H1 (cell line): ENCODE measurements around the gene BTRC.

Experiments used
- CHD1 ChIP-seq: IDR thresholded peaks from 2 replicates; pipeline ENCODE4 v1.6.1; 2012; ENCODE audit warnings: low read depth, low read length, improper control_type of control experiment
- MAX ChIP-seq: IDR thresholded peaks from 2 replicates; pipeline ENCODE4 v1.6.1; 2012; ENCODE audit warnings: inconsistent platforms
- RFX5 ChIP-seq: IDR thresholded peaks from 2 replicates; pipeline ENCODE4 v1.6.1; 2011; ENCODE audit warnings: low read depth, low read length, improper control_type of control experiment, borderline replicate concordance
- TF ChIP-seq, protein P1 (sequence below), 3 experiments: IDR thresholded peaks; 1 replicate in 2 of 3; 2 replicates in 1 of 3; pipeline versions ENCODE4 v1.5.1 to v1.6.1; 2011; ENCODE audit warnings: low read length in 3 of 3, mild to moderate bottlenecking in 3 of 3, inconsistent platforms in 2 of 3, low read depth in 1 of 3, moderate library complexity in 1 of 3; ENCODE audit not compliant: insufficient read depth in 1 of 3; ENCODE audit errors: control extremely low read depth in 1 of 3

DNA sequence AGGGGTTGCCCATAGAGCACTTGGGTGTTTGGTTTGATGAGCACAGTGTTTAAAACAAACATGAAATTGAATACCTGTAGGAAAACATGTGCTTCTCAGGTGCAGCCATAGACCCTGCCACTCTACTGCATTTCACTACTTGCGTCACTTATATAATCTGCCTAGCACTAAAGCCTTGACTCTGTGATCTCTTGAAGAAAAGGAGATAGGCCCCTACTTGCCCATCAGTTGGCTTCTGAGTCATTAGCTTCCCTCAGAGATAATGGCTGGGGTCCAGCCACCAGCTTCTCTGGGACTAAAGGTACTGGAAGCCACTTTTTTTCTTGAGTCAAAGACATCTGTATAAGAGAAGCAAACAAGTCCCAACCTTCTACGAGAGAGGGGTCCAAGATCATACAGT, 45.9 kb upstream of the BTRC start:
- TF ChIP-seq CHD1 = no peak
- TF ChIP-seq, protein P1, sequence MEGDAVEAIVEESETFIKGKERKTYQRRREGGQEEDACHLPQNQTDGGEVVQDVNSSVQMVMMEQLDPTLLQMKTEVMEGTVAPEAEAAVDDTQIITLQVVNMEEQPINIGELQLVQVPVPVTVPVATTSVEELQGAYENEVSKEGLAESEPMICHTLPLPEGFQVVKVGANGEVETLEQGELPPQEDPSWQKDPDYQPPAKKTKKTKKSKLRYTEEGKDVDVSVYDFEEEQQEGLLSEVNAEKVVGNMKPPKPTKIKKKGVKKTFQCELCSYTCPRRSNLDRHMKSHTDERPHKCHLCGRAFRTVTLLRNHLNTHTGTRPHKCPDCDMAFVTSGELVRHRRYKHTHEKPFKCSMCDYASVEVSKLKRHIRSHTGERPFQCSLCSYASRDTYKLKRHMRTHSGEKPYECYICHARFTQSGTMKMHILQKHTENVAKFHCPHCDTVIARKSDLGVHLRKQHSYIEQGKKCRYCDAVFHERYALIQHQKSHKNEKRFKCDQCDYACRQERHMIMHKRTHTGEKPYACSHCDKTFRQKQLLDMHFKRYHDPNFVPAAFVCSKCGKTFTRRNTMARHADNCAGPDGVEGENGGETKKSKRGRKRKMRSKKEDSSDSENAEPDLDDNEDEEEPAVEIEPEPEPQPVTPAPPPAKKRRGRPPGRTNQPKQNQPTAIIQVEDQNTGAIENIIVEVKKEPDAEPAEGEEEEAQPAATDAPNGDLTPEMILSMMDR (IDR thresholded peaks at IDR 0.05; ENCODE audit: control extremely low read depth in 1 of 3, insufficient read depth in 1 of 3, low read depth in 1 of 3, low read length in 3 of 3) = no peak
- no peak for TF ChIP-seq RFX5
- TF ChIP-seq MAX = no peak
